GM12878 (cell line): ENCODE results near the gene NUDT1. TPM values are rescaled to one million over a fixed set of nuclear protein-coding genes. Genes with fewer than 3 reads are reported as not detected.

Experiments
- ATAC-seq: fragments of 200-7000 bp; cut with Tn5 transposase; 3 replicates; pipeline ENCODE4 v1.9.1; 2020; ENCODE audit warnings: mild to moderate bottlenecking, moderate library complexity
- BruUV-seq: library from RNA; stranded (reverse); fragments of 400-500 nt; replicated peaks from 2 replicates; lab custom pipeline; 2021; lab: Mats Ljungman, UMichigan
- CTCF ChIA-PET: fragments of 300-600 bp; sonication (Branson Sonifier 250); formaldehyde crosslinking; extraction: SDS; loops from one replicate; lab custom pipeline; 2021; ENCODE audit warnings: inconsistent platforms; lab: Yijun Ruan, JAX
- POLR2A ChIA-PET: fragments of 350-600 bp; formaldehyde crosslinking; extraction: SDS; loops from one replicate; lab custom pipeline; 2021; ENCODE audit warnings: inconsistent platforms; lab: Charles Lee
- RAD21 ChIA-PET: fragments of 300-600 bp; sonication (Branson Sonifier 250); formaldehyde crosslinking; loops from one replicate; lab custom pipeline; 2023; ENCODE audit warnings: antibody characterized with exemption; ENCODE audit not compliant: unreplicated experiment; lab: Charles Lee
- SMC1A ChIA-PET: fragments of 300-600 bp; sonication (Branson Sonifier 250); formaldehyde crosslinking; loops from one replicate; lab custom pipeline; 2023; ENCODE audit not compliant: unreplicated experiment, uncharacterized antibody; lab: Charles Lee
- DNase-seq: peaks from one replicate; pipeline ENCODE4 v3.0.0-alpha.2; 2011; ENCODE audit warnings: low read depth, low spot score
- FAIRE-seq: peaks from 3 replicates; lab custom pipeline; 2011; peaks lifted over from hg19 to GRCh38; lab: Jason Lieb, UNC
- H2AFZ ChIP-seq: 2 replicates; pipeline ENCODE4 v1.6.0; 2011; ENCODE audit warnings: low read depth, low read length, control low read depth; ENCODE audit not compliant: control insufficient read depth
- H3K27ac ChIP-seq: 2 replicates; pipeline ENCODE4 v1.5.1; 2011; ENCODE audit warnings: control low read depth; ENCODE audit not compliant: control insufficient read depth, insufficient read depth
- H3K27me3 ChIP-seq, 2 experiments: replicated peaks in 1 of 2; 2 replicates each; pipeline versions ENCODE4 v1.6.0 to v1.6.1; 2011; ENCODE audit warnings: low read length in 1 of 2; ENCODE audit not compliant: control insufficient read depth in 2 of 2, insufficient read depth in 2 of 2
- H3K36me3 ChIP-seq, 2 experiments: 2 replicates each; pipeline ENCODE4 v1.5.1; 2011; ENCODE audit warnings: low read length in 1 of 2; ENCODE audit not compliant: control insufficient read depth in 2 of 2, insufficient read depth in 2 of 2
- H3K4me1 ChIP-seq: 2 replicates; pipeline ENCODE4 v1.6.1; 2011; ENCODE audit warnings: mild to moderate bottlenecking, low read length, moderate library complexity, mixed read lengths; ENCODE audit not compliant: control insufficient read depth, insufficient read depth
- H3K4me2 ChIP-seq: 2 replicates; pipeline ENCODE4 v1.6.0; 2011; ENCODE audit warnings: control low read depth; ENCODE audit not compliant: control insufficient read depth, insufficient read depth
- H3K4me3 ChIP-seq: fragments of 200-600 bp; sonication (generic); 2 replicates; pipeline ENCODE4 v1.5.1; 2016
- H3K79me2 ChIP-seq: 2 replicates; pipeline ENCODE4 v1.6.0; 2011; ENCODE audit warnings: low read length; ENCODE audit not compliant: control insufficient read depth, insufficient read depth
- H3K9ac ChIP-seq: 2 replicates; pipeline ENCODE4 v1.8.0; 2011; ENCODE audit warnings: low read length, control low read depth, mixed read lengths; ENCODE audit not compliant: control insufficient read depth, insufficient read depth
- H3K9me3 ChIP-seq: replicated peaks from 3 replicates; pipeline ENCODE4 v1.5.1; 2011; ENCODE audit warnings: mild to moderate bottlenecking, low read length; ENCODE audit not compliant: control insufficient read depth, insufficient read depth
- H4K20me1 ChIP-seq: 2 replicates; pipeline ENCODE4 v1.6.0; 2011; ENCODE audit not compliant: control insufficient read depth, insufficient read depth
- BCL3 ChIP-seq: IDR thresholded peaks from 2 replicates; pipeline ENCODE4 v1.6.1; 2011; ENCODE audit warnings: borderline replicate concordance, low read depth, mild to moderate bottlenecking, moderate library complexity, low read length; ENCODE audit not compliant: insufficient read depth, poor library complexity, severe bottlenecking
- BMI1 ChIP-seq: fragments of 450-650 bp; IDR thresholded peaks from 2 replicates; pipeline ENCODE4 v1.6.1; 2016; ENCODE audit warnings: mild to moderate bottlenecking, moderate library complexity, borderline replicate concordance
- CEBPB ChIP-seq, 2 experiments: fragments of 150-350 bp in 1 of 2; IDR thresholded peaks; 2 replicates each; pipeline ENCODE4 v1.6.1; 2012 to 2014; ENCODE audit warnings: low read depth in 2 of 2, low read length in 2 of 2, borderline replicate concordance in 1 of 2, inconsistent platforms in 1 of 2
- CREB1 ChIP-seq: IDR thresholded peaks from 2 replicates; pipeline ENCODE4 v1.6.1; 2012; ENCODE audit warnings: low read depth, mild to moderate bottlenecking, inconsistent platforms
- EED ChIP-seq: sonication (generic); IDR thresholded peaks from 2 replicates; pipeline ENCODE4 v1.6.1; 2016; ENCODE audit warnings: antibody characterized with exemption, low read depth
- EGR1 ChIP-seq, 2 experiments: IDR thresholded peaks; 1 replicate in 1 of 2; 2 replicates in 1 of 2; pipeline ENCODE4 v1.6.1; 2011 to 2012; ENCODE audit warnings: low read depth in 2 of 2, low read length in 2 of 2, borderline replicate concordance in 1 of 2, mild to moderate bottlenecking in 1 of 2, moderate library complexity in 1 of 2
- ESRRA ChIP-seq: IDR thresholded peaks from 2 replicates; pipeline ENCODE4 v1.6.1; 2012; ENCODE audit warnings: mild to moderate bottlenecking, low read length, improper control_type of control experiment
- HDAC6 ChIP-seq: fragments of 200-600 bp; sonication (generic); IDR thresholded peaks from one replicate; pipeline ENCODE4 v1.8.0; 2017; ENCODE audit warnings: antibody characterized with exemption; ENCODE audit not compliant: unreplicated experiment
- MXI1 ChIP-seq: fragments of 150-350 bp; IDR thresholded peaks from 2 replicates; pipeline ENCODE4 v1.6.1; 2011; ENCODE audit warnings: low read depth, mild to moderate bottlenecking, inconsistent platforms, low read length, improper control_type of control experiment
- NBN ChIP-seq: fragments of 450-650 bp; IDR thresholded peaks from 2 replicates; pipeline ENCODE4 v1.6.1; 2016
- PKNOX1 ChIP-seq: fragments of 450-650 bp; IDR thresholded peaks from 2 replicates; pipeline ENCODE4 v1.6.1; 2016; ENCODE audit warnings: mild to moderate bottlenecking
- RAD21 ChIP-seq: IDR thresholded peaks from 2 replicates; pipeline ENCODE4 v1.6.1; 2011; ENCODE audit warnings: mild to moderate bottlenecking, low read depth, low read length, moderate library complexity; ENCODE audit not compliant: insufficient read depth
- RBBP5 ChIP-seq: fragments of 200-600 bp; sonication (generic); conservative IDR thresholded peaks from 2 replicates; pipeline ENCODE4 v1.6.1; 2016
- TBL1XR1 ChIP-seq: IDR thresholded peaks from 2 replicates; pipeline ENCODE4 v1.6.1; 2012; ENCODE audit warnings: low read depth, low read length, improper control_type of control experiment
- TCF12 ChIP-seq: IDR thresholded peaks from 2 replicates; pipeline ENCODE4 v1.6.1; 2011; ENCODE audit warnings: low read depth, mild to moderate bottlenecking, low read length
- ZBED1 ChIP-seq: IDR thresholded peaks from 2 replicates; pipeline ENCODE4 v1.6.1; 2016; ENCODE audit warnings: borderline replicate concordance
- ZNF24 ChIP-seq: fragments of 450-650 bp; IDR thresholded peaks from 2 replicates; pipeline ENCODE4 v1.6.1; 2017; ENCODE audit warnings: antibody characterized with exemption, mild to moderate bottlenecking
- ZNF274 ChIP-seq: IDR thresholded peaks from one replicate; pipeline ENCODE4 v1.8.0; 2011; ENCODE audit not compliant: insufficient read length, insufficient read depth
- ZNF622 ChIP-seq: fragments of 450-650 bp; IDR thresholded peaks from 2 replicates; pipeline ENCODE4 v1.6.1; 2017; ENCODE audit warnings: mild to moderate bottlenecking, inconsistent platforms
- WGBS: methylation state at CpG from one replicate; pipeline ENCODE4 v1.1.6; 2016; ENCODE audit warnings: low lambda C conversion rate; ENCODE audit not compliant: insufficient replicate concordance, insufficient coverage; ENCODE audit errors: missing lambda C conversion rate; 5-methylcytosine and 5-hydroxymethylcytosine counted together
- in situ Hi-C: fragments of 300-500 bp; cut with MboI; formaldehyde crosslinking; loops from 9 replicates; pipeline ENCODE4 v1.14.3; 2018; ENCODE audit warnings: mixed read lengths
- intact Hi-C: fragments of 100-400 bp; cut with micrococcal nuclease; formaldehyde crosslinking; loops from one replicate; pipeline ENCODE4 v1.14.2; 2022; ENCODE audit not compliant: unreplicated experiment
- polyA plus RNA-seq, 11 experiments: library from polyadenylated mRNA; depleted of rRNA in 4 of 11; unstranded in 6 of 11; stranded (reverse) in 5 of 11; fragments of >200 nt; fragmentation: Nextera tagmentation in 4 of 11; fragmentation: Illumina TruSeq in 1 of 11; extraction: Ambion mirVana in 4 of 11; extraction: Trizol in 1 of 11; gene quantifications; 1 replicate in 1 of 11; 2 replicates in 10 of 11; pipeline versions ENCODE4 v1.2.1 to v1.2.3, GENCODE V29; 2011 to 2016; ENCODE audit warnings: inconsistent platforms in 2 of 11, missing spikeins in 2 of 11, low read depth in 1 of 11
- total RNA-seq, 4 experiments: library from RNA; depleted of rRNA in 3 of 4; stranded (reverse); fragments of >200 nt in 3 of 4; fragmentation: Illumina TruSeq in 1 of 4; extraction: Trizol in 1 of 4; gene quantifications; 2 replicates each; pipeline versions ENCODE4 v1.2.1 to v1.2.3, GENCODE V29; 2013 to 2021

The NUDT1 gene
- total and polyA plus RNA-seq, 10 of the 15 experiments (the other 5 are each of a cell fraction or from before 2014, with no cell fraction given), result 7.7 to 122 (median 59.2) TPM

GRCh38 chr7:2228921-2229320 lies 13.1 kb upstream of the NUDT1 start:
- CTCF ChIA-PET, result no interaction called here
- H2AFZ ChIP-seq, result no peak overlapping the region

More at GRCh38 chr7:2228921-2229320, 13.1 kb upstream of the NUDT1 start:
- H3K4me3 ChIP-seq, result no peak overlapping the region
- DNase-seq (no peak), ATAC-seq (no peak), FAIRE-seq (no peak)
- H3K27ac ChIP-seq, result no peak overlapping the region
- peaks cover 2% of the 10 kb centered on the region; the same call in 1 of the 2 replicates for H4K20me1 ChIP-seq
- peaks cover 8 to 24% of the 10 kb centered on the region in 2 experiments; a peak in 3 of 4 replicates for H3K36me3 ChIP-seq
- WGBS, result 89% methylated on average over 8 of the region's 8 CpGs
- peaks cover 36% of the 10 kb centered on the region for H3K79me2 ChIP-seq
- H3K9me3 ChIP-seq, result no peaks in the 10 kb centered on the region
- no peak overlapping the region for H3K9ac ChIP-seq
- SMC1A ChIA-PET, result no interaction called here
- intact Hi-C loops, result no loop called here
- no peaks in the 10 kb centered on the region for H3K4me1 ChIP-seq
- in situ Hi-C loops, result no loop called here
- RAD21 ChIA-PET, result no interaction called here
- BruUV-seq, result no TSS peak
- H3K27me3 ChIP-seq, result no peaks in the 10 kb centered on the region
- TF ChIP-seq EED, result no peak
- TF ChIP-seq MXI1, result no peak
- TF ChIP-seq HDAC6, result no peak
- no peak for TF ChIP-seq RBBP5
- TF ChIP-seq CEBPB (IDR thresholded peaks at IDR 0.05; ENCODE audit: borderline replicate concordance in 1 of 2, low read depth in 2 of 2, low read length in 2 of 2), result no peak
- TF ChIP-seq PKNOX1, result no peak
- TF ChIP-seq TCF12, result no peak
- TF ChIP-seq ESRRA, result no peak
- TF ChIP-seq NBN, result no peak
- no peak for TF ChIP-seq EGR1 (IDR thresholded peaks at IDR 0.05; ENCODE audit: borderline replicate concordance in 1 of 2, low read depth in 2 of 2, low read length in 2 of 2)
- no peak for TF ChIP-seq CREB1
- TF ChIP-seq BMI1, result no peak
- no peak for TF ChIP-seq RAD21
- no peak for TF ChIP-seq ZNF274
- no peak for TF ChIP-seq ZBED1
- no peak for TF ChIP-seq ZNF622
- TF ChIP-seq BCL3, result no peak
- no peak for TF ChIP-seq ZNF24
- TF ChIP-seq TBL1XR1, result no peak
- H3K4me2 ChIP-seq, result no peak overlapping the region
- POLR2A ChIA-PET, result interaction anchor here (1.0 kb wide), 1 partner anchor 9 kb away, joined by 3 read pairs; no protein-coding TSS in a partner anchor
